Lung microvascular endothelial cell (primary cell): Measurements from ENCODE around the gene ELOVL6. TPM values are rescaled to one million over a fixed set of nuclear protein-coding genes. Genes with fewer than 3 reads are reported as not detected.
"Not testable (repeated sequence)": the region's sequence is repeated elsewhere in the genome, so short reads cannot be mapped to it uniquely, and the experiment has no call there.

Source experiments
- DNase-seq, 2 donors: peaks; one replicate each; pipeline versions ENCODE4 v3.0.0 to v3.0.0-alpha.2; 2010; ENCODE audit warnings: low read depth in 2 of 2
- total RNA-seq: library from RNA; depleted of rRNA; stranded (reverse); fragments of >200 nt; gene quantifications from 2 replicates; pipeline ENCODE4 v1.2.1, GENCODE V29; 2014

The ELOVL6 gene
- total RNA-seq, 1 donor from 2014 or later: 0.99 TPM

DNA sequence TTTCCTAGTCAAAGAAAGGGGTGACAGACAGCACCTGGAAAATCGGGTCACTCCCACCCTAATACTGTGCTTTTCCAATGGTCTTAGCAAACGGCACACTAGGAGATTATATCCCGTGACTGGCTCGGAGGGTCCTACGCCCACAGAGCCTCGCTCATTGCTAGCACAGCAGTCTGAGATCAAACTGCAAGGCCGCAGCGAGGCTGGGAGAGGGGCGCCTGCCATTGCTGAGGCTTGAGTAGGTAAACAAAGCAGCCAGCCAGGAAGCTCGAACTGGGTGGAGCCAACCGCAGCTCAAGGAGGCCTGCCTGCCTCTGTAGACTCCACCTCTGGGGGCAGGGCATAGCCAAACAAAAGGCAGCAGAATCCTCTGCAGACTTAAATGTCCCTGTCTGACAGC lies 121.6 kb downstream of the ELOVL6 start:
- not testable (repeated sequence) for DNase-seq

- no peak for DNase-seq
These were observed 122.5 kb downstream of the ELOVL6 start for GRCh38 chr4:110075891-110076290.

GRCh38 chr4:110075083-110075738 lies 123.2 kb downstream of the ELOVL6 start:
- no peak for DNase-seq

DNA sequence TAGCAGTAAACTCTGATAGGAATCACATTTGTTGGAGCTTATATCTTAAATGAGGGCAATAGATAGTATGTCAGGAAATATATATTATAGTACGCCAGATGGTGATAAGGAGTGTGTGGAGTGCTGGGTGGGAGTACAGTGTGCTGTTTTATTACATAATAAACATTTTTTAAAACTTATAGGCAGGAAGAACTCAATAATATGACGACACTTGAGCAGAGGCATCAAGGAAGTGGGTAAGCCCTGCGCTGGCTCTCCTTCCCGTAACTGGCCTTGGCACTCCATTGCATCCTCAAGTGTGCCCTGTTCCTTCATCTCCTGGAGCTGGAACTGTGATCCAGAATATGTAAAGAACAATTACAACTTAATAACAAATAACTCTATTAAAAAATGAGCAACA lies 123.8 kb downstream of the ELOVL6 start:
- DNase-seq: no peak

DNA sequence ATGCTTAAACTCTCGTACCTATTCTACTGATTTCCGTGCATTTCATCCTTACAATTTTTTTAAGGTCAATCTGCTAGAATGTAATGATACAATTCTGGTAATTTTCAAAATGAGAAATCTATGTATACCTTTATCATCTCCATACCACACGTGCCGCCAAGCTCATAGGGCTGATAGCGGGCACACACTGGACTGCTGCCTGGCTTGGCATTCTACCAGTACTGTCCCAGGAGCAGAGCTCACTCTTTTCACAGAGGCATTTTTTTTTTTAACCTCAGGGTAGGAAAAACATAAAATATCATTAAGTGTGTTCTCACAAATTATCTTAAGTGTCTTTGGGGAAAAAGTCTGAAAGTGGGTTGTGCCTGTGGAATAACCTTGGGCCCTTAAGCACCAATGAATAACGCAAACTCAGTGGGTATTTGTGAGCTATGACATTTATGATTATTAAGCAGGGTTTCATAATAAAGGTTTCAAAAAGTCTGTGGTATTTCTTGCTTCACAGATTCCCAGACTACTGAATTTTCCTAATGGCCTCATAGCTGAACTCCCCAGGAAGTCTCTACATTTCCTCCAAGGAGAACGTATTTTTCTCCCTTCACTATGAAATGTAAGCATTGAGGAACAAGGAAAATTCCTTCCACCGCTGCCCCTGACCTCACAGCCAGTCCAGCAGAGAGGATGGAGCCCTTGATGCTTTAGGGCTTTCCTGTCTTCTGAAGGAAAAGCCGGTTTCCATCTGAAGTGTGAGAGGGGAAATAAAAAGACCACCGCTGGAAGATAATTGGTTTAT lies 125.2 kb downstream of the ELOVL6 start:
- DNase-seq: no peak

DNA sequence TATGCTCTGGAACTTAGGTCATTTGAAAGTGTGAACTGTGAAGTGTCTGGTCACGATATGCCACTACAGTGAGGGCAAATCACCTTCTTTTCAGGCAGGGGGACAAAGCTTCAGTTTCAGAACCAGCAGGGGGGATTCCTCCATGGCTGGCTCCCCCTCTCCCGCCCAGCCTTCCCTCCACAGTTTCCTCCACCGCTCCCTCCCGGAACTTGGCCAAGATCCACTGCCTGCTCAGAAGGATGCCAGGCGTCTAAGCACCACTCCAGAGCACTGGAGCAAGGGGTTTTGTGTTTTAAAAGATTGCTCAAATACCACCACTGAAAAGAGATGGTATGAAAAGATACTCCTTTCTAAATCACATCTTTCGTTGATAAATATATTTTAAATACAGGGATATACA lies 126.9 kb downstream of the ELOVL6 start:
- DNase-seq: no peak

DNA sequence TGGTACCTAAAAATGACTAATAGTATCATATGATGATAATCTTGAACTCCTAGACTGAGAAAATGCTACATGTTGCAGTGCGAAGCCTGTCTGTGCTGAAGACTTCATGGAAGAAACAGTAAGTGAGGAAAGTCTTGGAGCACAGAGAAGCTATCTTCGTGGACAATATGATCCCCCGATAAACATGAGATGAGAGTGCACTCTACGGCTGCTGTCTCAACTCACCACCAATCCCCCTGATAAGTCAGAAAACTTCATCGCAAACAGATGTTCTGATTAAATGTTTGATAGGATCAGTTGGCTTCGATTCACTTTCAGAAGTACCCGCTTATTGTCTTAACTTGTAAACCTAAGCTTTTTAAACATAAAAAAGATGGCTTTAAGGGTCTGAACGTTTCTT lies 130.2 kb downstream of the ELOVL6 start:
- DNase-seq: no peak

DNA sequence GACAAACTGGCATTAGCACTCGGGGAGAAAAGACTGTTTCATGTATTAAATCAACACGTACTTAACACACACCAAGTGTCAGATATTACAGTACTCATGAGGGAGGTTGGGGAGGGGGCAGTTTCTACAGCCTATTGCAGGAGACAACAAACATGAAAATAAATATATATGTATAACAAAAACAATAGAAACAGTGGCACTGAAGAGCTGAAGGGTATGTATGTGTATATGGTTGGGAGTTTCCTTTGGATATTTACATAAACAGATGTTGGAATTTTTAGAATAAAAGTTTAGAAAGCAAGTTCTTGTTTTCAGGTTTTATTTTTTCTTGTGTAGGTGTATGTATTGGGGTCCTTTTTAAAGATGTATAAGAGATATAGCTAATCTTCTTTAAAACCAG lies 133.5 kb downstream of the ELOVL6 start:
- DNase-seq: no peak

DNA sequence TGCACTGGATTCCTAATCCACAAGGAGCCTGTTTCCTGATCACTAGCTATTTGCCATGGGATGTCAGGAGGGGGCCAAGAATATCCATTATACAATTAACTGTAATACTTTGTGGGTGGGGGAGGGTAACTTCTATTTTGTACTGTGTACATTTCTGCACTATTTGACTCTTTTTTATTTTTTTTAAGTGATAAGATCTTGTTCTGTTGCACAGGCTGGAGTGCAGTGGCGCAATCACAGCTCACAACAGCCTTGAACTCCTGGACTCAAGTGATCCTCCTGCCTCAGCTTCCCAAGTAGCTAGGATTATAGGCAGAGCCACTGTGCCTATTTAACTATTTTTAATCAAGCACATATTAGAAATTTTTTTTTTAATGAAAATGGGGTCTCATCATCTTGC lies 134.1 kb downstream of the ELOVL6 start:
- DNase-seq: no peak

DNA sequence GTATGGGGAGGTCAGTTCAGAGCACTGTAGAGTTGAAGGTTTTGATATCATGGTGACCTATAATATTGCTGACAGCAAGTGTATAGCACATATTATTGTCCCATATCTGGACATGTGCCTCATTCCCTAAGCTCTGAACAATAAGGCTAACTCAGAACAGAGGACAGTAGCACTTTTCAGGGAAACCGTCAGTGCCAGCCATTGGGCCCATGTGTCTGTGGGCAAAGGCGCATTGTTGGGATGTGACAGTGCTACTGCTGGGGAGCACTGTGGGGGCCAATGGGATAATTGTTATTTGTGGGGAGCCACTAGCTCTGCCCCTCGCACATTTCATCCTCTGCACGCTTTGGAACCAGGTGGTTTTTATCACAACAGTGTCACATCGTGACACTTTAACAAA lies 136.2 kb downstream of the ELOVL6 start:
- no peak for DNase-seq

DNA sequence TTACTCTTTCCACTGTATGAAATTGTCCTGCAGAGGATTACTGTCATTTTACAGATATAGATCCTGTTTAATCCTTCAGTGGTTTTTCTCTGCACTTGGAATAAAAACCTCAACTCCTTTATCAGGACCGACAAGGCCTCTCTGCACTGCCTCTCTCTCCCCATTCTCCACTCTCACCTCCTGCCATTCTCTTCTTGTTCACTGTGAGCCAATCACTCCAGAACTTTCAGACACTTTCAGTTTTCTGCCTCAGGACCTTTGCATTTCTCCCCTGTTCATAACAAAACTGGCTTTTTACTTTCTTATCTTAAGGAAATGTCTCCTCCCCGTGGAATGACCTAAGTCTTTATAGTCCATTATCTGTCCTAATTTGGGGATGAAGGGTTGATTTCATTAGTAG lies 137.3 kb downstream of the ELOVL6 start:
- DNase-seq: no peak

DNA sequence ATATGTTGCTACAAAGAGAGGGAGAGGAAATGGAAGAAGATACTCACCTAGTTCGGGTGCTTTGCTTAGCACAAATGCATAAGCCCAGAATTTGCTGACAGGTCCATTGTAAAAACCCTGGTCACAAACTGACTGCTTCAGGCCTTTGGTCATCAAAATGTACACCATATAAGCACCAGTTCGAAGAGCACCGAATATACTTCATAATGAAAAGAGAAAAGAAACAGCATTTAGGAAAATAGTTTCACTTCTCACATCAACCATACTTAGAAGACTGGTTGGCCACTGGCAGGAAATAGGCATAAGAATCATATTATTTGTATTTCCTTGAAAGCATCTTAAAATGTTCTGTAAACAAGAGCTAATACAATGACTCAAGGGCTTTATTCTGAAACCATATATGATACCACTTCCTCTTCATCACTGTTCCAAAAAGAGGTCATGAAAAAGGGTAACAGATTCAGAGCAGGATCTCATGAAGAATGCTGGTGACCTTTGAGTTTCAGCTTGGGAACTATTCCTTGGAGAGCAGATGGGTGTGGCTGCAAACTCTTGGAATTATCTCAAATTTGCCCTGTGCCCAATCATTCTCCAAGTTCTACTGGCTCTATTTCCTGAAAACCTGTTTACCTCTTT lies 138.7 kb downstream of the ELOVL6 start:
- peak in 1 of 2 donors; percentile 51 for DNase-seq

GRCh38 chr4:110058677-110059076 lies 139.7 kb downstream of the ELOVL6 start:
- no peak for DNase-seq

DNA sequence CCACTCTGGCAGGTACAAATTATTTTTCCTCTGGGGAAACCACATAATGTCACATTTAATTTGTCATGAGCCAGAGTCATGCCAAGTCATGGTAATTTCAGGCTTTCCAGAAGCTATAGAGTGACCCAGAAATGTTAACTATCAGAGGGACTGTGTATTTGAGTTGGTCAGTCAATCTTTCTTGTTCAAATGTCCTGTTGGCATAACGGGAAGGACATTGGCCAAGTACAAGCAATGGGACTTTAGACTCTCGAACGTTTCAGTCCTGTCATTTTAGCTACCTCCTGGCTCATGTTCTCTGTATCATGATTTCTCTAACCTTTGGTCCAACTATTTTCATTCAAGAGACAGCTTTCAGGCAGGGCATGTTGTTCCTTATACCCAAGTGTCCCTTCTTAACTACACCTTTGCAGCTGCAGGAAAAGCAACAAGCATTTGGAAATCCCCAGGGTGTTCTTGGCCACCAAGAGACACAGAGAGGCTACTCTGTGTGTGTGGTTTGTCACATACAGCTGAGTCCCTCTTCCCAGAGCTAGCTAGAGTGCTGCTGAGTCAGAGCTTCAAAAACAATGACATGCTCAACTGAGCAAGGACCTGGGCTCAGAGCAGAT lies 143.2 kb downstream of the ELOVL6 start:
- DNase-seq: peak; percentile 2 to 25

DNA sequence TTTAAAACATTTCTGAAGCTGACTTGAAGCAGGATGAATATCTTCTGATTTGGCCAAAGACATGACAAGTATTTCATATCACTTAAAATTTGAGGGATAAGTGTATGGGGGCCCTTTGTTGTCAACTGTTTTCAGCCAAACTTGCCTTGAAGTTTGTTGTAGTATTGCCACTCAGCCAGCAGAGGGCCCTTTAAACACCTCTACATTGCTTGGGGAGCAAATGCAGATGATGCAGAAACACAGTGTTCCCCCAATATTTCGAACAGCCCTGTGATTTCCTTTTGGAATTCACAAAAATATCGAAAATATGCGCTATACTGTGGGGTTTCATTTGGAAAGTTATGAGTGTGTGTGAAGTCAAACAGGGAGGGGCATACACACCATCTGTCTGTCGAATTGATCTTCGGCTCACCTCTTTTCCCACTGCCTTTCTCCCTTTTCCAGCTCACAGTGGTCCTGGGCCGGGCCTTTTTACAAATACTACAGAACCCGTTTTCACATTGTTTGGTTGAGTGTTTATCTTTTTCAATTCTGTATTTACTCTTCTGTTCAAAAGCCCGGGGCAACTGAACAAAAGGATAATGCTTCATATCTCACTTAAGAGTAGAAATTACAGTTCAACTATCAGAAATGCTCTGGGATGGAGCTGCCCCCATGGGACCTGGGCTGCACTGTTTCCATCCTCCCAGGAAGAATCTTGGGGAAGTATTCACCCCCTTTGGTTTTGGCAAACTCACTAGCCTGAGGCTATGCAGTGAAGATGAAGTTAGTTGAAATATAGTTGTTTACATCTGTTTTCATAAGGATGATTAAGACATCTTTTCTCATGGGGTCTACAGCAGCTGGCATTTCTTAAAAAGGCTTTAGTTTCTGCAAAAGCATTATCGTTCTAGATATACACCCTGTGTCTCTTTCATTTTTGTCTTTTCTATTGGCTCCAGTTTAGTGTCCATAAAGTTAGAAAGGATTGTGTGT lies 148.2 kb downstream of the ELOVL6 start:
- peak; percentile 57 to 60 for DNase-seq

GRCh38 chr4:110046588-110047049 lies 151.8 kb downstream of the ELOVL6 start:
- DNase-seq: no peak

DNA sequence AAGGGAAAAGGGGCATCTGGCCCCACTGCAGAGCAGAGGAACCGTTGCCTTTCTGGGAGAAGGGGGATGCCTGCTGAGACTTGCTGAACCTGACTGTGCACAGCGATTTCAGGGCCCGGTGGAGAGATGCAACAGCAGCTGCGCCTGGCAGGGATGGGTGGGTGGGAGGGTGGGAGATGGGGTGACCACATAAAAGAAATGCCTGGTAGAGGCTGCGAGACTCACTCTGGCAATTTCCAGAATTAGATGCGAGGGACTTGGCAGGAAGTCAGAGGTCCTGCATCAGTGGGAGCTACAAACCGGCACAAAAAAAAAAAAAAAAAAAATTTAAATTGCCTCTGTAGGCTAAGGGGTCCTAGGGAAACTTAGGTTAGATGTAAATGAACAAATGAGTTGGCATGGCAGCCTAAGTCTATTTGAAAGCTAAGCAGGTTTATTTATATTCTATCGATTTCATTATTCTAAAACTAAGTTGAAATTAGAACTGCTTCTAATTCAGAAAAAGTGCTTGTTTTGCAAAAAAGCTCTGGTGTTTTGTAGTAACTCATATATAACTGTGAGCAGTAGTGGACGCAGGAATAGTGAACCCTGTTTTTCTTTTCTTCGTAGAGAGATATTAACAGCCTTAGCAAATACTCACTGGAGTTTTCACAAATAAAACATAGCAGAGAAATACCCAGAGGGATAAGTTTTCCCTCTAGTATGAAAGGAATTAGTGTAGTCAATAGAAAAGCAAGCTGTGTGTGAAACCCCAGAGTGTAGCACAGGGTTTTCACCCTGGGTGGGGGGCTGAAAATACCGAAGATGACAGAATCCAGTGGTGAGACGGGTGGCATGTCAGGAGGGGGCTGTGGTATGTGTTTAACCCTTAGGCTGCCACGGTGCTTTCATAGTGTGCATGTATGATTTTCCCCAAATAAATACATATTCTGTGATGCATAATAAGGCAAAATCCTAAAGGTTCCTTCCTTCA lies 155.6 kb downstream of the ELOVL6 start:
- no peak for DNase-seq

DNA sequence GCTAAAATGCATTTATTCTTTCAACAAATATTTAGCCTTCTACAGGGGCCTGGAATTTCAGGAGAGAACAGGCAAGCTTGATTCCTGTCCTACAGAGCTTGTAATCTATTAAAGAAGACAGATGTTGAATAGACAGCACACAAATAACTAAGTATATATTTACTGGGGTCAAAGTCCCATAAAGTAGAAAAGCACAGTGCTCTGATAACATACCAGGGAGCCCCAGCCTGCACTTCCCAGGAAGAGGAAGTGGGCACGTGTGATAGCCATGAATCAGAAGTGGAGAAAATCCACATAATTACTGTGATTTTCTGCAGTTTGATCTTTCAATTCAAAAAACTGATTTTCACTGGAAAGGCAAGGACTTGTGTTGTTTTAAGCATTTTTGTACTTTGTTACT lies 156.7 kb downstream of the ELOVL6 start:
- no peak for DNase-seq

GRCh38 chr4:110039164-110039563 lies 159.3 kb downstream of the ELOVL6 start:
- not testable (repeated sequence) for DNase-seq

- DNase-seq: no peak
These were observed 164.4 kb downstream of the ELOVL6 start for GRCh38 chr4:110034026-110034393.
